GM18873 (cell line): ENCODE results near the gene WDR20.
A peak's percentile ranks its signal among the peaks of the same experiment; 100 is the strongest.
"Not testable (repeated sequence)": the region's sequence is repeated elsewhere in the genome, so short reads cannot be mapped to it uniquely, and the experiment has no call there.

Experiments
- ATAC-seq: cut with Tn5 transposase; IDR thresholded peaks from one replicate; pipeline ENCODE4 v1.9.1; 2021; ENCODE audit warnings: mild to moderate bottlenecking, moderate library complexity, moderate number of reproducible peaks; ENCODE audit not compliant: unreplicated experiment, low FRiP score

The WDR20 gene

GRCh38 chr14:102139286-102140026, at the start of gene WDR20:
Gene WDR20, plus strand, starts transcription at chr14:102139897. Its CDS starts 27 bp downstream, at chr14:102139924.
- peak; percentile 88 for ATAC-seq

GRCh38 chr14:102090713-102091112, 49.0 kb upstream of the WDR20 start:
- no peak for ATAC-seq

- no peak for ATAC-seq
Measured at GRCh38 chr14:102092806-102093205, 46.9 kb upstream of the WDR20 start.

- no peak for ATAC-seq
Measured at GRCh38 chr14:102094101-102094500, 45.6 kb upstream of the WDR20 start.

- no peak for ATAC-seq
Measured at GRCh38 chr14:102095231-102095870, 44.3 kb upstream of the WDR20 start.

- ATAC-seq = no peak
Measured at GRCh38 chr14:102095871-102096568, 43.7 kb upstream of the WDR20 start.

GRCh38 chr14:102096569-102097188, 43.0 kb upstream of the WDR20 start:
- no peak for ATAC-seq

GRCh38 chr14:102097441-102098135, 42.1 kb upstream of the WDR20 start:
- no peak for ATAC-seq

GRCh38 chr14:102103062-102103695, 36.5 kb upstream of the WDR20 start:
- no peak for ATAC-seq

GRCh38 chr14:102105369-102105768, 34.3 kb upstream of the WDR20 start:
- no peak for ATAC-seq

GRCh38 chr14:102109332-102109731, 30.4 kb upstream of the WDR20 start:
- ATAC-seq = not testable (repeated sequence)

- ATAC-seq = no peak
Measured at GRCh38 chr14:102111101-102111500, 28.6 kb upstream of the WDR20 start.

- ATAC-seq = no peak
Measured at GRCh38 chr14:102116361-102117180, 23.1 kb upstream of the WDR20 start.

- ATAC-seq = no peak
Measured at GRCh38 chr14:102117852-102118251, 21.8 kb upstream of the WDR20 start.

- no peak for ATAC-seq
Measured at GRCh38 chr14:102120888-102121287, 18.8 kb upstream of the WDR20 start.

GRCh38 chr14:102121567-102121966, 18.1 kb upstream of the WDR20 start:
- no peak for ATAC-seq

- no peak for ATAC-seq
Measured at GRCh38 chr14:102124419-102124818, 15.3 kb upstream of the WDR20 start.

GRCh38 chr14:102125546-102125945, 14.2 kb upstream of the WDR20 start:
- no peak for ATAC-seq

- no peak for ATAC-seq
Measured at GRCh38 chr14:102126807-102127455, 12.8 kb upstream of the WDR20 start.
